HG02678 (cell line): ENCODE data around the gene EPHB2.

ENCODE experiments used
- ATAC-seq: cut with Tn5 transposase; IDR thresholded peaks from one replicate; pipeline ENCODE4 v1.9.1; 2021; ENCODE audit warnings: mild to moderate bottlenecking, moderate library complexity; ENCODE audit not compliant: unreplicated experiment

EPHB2 gene

GRCh38 chr1:22796642-22797041, 86.0 kb downstream of the EPHB2 start:
- no peak for ATAC-seq

DNA sequence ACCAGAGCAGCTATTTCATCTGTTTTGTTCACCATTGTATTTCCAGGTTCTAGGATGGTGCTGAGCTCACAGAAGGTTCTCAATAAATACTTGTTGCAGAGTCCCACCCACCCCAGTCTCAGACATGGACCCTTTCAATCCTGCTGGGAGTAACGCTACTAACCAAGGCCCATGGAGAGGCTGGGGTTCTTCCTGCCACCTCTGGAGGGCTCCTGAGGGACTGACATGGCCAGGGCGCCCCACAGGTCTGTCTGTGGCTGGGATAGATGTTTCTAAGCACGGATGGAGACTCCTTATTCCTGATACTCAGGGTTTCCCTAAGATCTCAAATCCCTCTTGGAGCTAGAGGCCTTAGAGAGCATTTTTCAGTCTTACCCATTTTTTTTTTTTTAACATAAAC, 87.4 kb downstream of the EPHB2 start:
- no peak for ATAC-seq

- ATAC-seq: no peak
Observed at GRCh38 chr1:22799971-22800370, 89.3 kb downstream of the EPHB2 start.

DNA sequence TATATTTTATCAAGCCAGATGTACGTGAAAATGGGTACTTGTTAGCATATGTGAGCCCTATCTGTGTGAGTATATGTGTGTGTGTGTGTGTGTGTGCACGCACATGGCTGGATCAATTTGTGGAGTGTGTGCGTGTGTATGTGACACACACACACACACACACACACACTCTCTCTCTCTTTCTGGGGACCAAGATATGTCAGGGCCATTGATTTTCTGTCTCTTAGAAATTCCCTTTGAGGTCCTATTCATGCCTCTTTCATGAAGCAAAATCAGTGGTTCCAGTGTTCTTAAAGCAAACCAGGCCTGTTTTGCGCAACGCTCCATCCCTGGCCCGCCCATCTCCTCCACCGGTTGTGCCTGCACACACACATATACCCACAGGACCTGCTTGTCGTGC, 90.0 kb downstream of the EPHB2 start:
- ATAC-seq: no peak

DNA sequence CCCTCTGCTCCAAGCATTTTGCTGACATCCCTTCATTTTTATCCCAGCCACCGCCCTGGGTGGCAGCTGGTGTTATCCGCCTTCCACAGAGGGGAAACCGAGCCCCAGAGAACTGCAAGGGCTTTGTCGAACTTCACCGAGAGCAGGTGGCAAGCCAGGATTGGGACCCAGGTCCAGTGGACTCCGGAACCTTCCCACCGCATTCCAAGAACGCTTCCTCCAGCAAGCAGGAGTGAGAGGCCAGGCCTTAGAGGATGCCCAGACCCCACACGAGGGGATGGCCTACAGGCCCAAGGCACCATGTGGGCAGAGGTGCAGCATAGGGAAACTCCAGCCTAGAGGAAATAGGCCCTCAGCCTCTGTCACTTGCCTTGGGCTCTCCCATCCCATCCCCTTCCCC, 90.7 kb downstream of the EPHB2 start:
- no peak for ATAC-seq

GRCh38 chr1:22801761-22802160, 91.1 kb downstream of the EPHB2 start:
- ATAC-seq: no peak

GRCh38 chr1:22803833-22804232, 93.2 kb downstream of the EPHB2 start:
- no peak for ATAC-seq

GRCh38 chr1:22804406-22804805, 93.8 kb downstream of the EPHB2 start:
- ATAC-seq: no peak

DNA sequence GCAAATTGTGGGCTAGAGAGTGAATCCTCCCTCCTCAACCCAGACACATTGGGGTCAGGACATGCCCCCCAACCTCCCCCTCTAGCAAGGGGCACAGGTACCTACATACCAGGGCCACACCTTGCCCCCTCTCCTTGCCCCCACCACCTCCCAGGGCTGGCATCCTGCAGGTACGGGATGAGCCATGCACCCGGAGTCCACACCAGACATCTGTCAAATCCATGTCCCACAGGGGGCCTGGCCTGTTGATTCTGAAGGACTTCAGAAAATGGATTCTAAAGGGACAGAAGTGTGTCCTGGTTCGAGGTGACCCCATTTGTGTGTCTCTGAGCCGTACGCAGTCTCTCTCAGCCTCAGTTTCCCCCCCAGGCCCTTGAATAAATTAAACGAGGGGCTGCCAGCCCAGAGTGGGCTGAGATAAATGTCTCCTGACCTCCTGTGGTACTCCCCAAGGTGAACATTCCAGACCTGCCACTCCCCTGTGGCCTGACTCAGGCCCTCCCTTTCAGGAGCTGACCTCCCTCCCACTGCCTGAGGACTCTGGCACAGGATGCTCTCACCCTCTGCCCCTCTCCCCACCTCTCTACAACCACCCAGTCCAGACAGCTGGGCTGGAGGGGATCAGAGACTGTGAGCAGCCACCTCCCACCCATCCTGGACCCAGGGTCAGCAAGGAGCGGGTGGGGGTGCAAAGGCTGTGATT, 94.5 kb downstream of the EPHB2 start:
- ATAC-seq: no peak

DNA sequence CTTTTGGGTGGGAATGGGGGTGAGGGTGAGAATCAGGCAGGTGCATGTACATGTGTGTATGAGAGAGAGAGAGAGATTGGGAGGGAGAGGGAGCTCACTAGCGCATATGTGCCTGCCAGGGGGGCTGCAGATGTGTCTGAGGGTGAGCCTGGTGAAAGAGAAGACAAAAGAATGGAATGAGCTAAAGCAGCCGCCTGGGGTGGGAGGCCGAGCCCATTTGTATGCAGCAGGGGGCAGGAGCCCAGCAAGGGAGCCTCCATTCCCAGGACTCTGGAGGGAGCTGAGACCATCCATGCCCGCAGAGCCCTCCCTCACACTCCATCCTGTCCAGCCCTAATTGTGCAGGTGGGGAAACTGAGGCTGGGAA, 95.0 kb downstream of the EPHB2 start:
- ATAC-seq: no peak

GRCh38 chr1:22806584-22806983, 95.9 kb downstream of the EPHB2 start:
- no peak for ATAC-seq

DNA sequence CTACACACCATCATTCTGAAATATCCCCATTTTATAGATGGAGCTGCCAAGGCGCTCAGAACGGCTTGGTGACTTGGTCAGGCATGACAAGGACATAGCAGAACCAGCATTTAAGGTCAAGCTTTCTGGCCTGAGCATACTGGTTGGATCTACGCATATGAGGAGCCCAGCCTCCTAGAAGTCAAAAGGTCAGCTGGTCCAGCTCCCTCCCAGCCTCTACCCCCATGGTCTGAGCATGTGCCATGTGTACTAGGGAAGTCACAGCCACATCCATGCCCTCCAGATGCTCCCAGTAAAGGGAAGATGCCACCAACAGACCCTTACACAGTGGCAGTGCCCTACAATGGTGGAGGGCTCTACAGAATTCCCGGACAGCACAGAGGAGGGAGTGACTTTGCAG, 96.7 kb downstream of the EPHB2 start:
- no peak for ATAC-seq

GRCh38 chr1:22808186-22808675, 97.6 kb downstream of the EPHB2 start:
- no peak for ATAC-seq

- no peak for ATAC-seq
Observed at GRCh38 chr1:22808676-22809483, 98.2 kb downstream of the EPHB2 start.

- ATAC-seq: no peak
Observed at GRCh38 chr1:22809783-22810182, 99.1 kb downstream of the EPHB2 start.

DNA sequence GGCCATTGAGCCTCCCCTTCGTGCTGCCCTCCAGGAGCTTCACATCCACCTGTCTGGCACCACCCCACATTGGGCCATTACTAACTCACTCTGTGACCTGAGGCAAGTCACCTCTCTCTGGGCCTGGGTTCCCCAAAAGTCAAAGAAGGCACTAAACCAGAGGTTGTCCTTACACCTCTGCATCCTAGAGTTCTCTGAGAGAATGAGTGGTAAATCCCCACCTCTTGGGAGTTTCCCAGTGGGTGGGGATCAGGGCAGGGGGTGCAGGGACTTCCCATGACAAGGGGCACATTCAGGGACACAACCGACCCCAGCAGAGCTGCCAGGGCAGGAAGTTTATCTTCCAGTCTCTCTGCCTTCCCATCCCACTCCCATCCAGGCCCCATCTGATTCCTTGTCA, 99.7 kb downstream of the EPHB2 start:
- no peak for ATAC-seq

- ATAC-seq: no peak
Observed at GRCh38 chr1:22812092-22812880, 101.6 kb downstream of the EPHB2 start.

GRCh38 chr1:22812993-22813790, 102.6 kb downstream of the EPHB2 start:
- ATAC-seq: no peak

GRCh38 chr1:22814176-22815042, 103.8 kb downstream of the EPHB2 start:
- no peak for ATAC-seq

DNA sequence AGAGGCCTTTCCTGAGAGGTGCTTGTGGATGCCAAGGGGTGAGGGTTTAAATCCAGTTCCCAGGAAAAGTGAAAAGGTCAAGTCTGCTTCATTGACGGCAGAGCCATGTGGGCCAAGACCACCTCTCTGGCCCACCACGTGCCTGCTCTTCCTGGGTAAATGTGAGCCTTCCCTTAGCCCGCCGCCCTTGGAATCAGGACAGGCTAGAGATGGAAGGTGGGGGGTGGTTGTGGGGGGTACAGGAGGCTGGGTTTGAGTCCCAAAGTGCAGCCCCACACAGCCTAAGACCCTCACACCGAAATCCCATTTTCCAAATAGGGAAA, 104.4 kb downstream of the EPHB2 start:
- ATAC-seq: no peak
